ENCODE results near the gene FAS.

- no peak for TF ChIP-seq CTCF (IDR thresholded peaks at IDR 0.05; ENCODE audit: poor library complexity)
- TF ChIP-seq EZH2phosphoT487 (IDR thresholded peaks at IDR 0.05; ENCODE audit: low read depth, severe bottlenecking, unreplicated experiment), result no peak
- no peak for TF ChIP-seq EZH2 (IDR thresholded peaks at IDR 0.05; ENCODE audit: borderline replicate concordance)
Observed at GRCh38 chr10:89047397-89047796, 56.8 kb downstream of the FAS start.

Data from hepatocyte (in vitro differentiated cells).